ENCODE measurements around the gene CDK8.

GRCh38 chr13:26272621-26273020 lies 18.7 kb downstream of the CDK8 start:
- no peak for TF ChIP-seq CTCF (IDR thresholded peaks at IDR 0.05 in 2 of 3, conservative IDR thresholded peaks at IDR 0.05 in 1 of 3; ENCODE audit: control insufficient read depth in 2 of 3, extremely low read depth in 1 of 3, insufficient read depth in 1 of 3, low read depth in 3 of 3, low read length in 3 of 3)
- no peak for TF ChIP-seq EZH2 (IDR thresholded peaks at IDR 0.05; ENCODE audit: borderline replicate concordance, control insufficient read depth, low read depth, low read length)
- no peak for TF ChIP-seq SIN3A (IDR thresholded peaks at IDR 0.05; ENCODE audit: low read depth, low read length)

All from GM12878 (cell line).